GM18861 (cell line): ENCODE results near the gene TMEM9.

Experiments
- ATAC-seq: cut with Tn5 transposase; IDR thresholded peaks from one replicate; pipeline ENCODE4 v1.9.1; 2021; ENCODE audit not compliant: unreplicated experiment

The TMEM9 gene

GRCh38 chr1:201085902-201086735 is 68.2 kb downstream of the TMEM9 start:
- no peak for ATAC-seq
